SK-N-SH treated with all-trans-retinoic acid at 6 μM for 48 hours (cell line): ENCODE measurements around the gene TAF15.

ENCODE experiments used
- ATAC-seq: fragments of 200-7000 bp; cut with Tn5 transposase; 3 replicates; pipeline ENCODE4 v1.9.1; 2020; ENCODE audit warnings: mild to moderate bottlenecking, moderate library complexity
- ARNTL ChIP-seq: fragments of 450-650 bp; formaldehyde crosslinking; IDR thresholded peaks from 2 replicates; pipeline ENCODE4 v1.5.0; 2020; ENCODE audit warnings: low read depth, mild to moderate bottlenecking, moderate library complexity, borderline replicate concordance
- BACH2 ChIP-seq: fragments of 250-450 bp; sonication (Bioruptor Pico); IDR thresholded peaks from 2 replicates; pipeline ENCODE4 v1.9.0; 2021; ENCODE audit warnings: mild to moderate bottlenecking, borderline replicate concordance
- CSDC2 ChIP-seq: fragments of 250-450 bp; sonication (Bioruptor Pico); IDR thresholded peaks from 2 replicates; pipeline ENCODE4 v1.5.0; 2020; ENCODE audit warnings: mild to moderate bottlenecking, moderate library complexity
- CSRNP3 ChIP-seq: fragments of 250-450 bp; sonication (Bioruptor Pico); IDR thresholded peaks from 2 replicates; pipeline ENCODE4 v1.5.1; 2021; ENCODE audit warnings: mild to moderate bottlenecking, moderate library complexity
- GLIS3 ChIP-seq: fragments of 250-450 bp; sonication (Bioruptor Pico); IDR thresholded peaks from 2 replicates; pipeline ENCODE4 v1.5.0; 2020; ENCODE audit warnings: mild to moderate bottlenecking, moderate library complexity
- ISL1 ChIP-seq: fragments of 250-450 bp; sonication (Bioruptor Pico); IDR thresholded peaks from 2 replicates; pipeline ENCODE4 v2.1.2; 2022; ENCODE audit warnings: mild to moderate bottlenecking, moderate library complexity
- OSR1 ChIP-seq: fragments of 250-450 bp; sonication (Bioruptor Pico); IDR thresholded peaks from 2 replicates; pipeline ENCODE4 v1.8.0; 2022; ENCODE audit warnings: moderate library complexity, mild to moderate bottlenecking, inconsistent platforms
- PATZ1 ChIP-seq: fragments of 250-450 bp; sonication (Bioruptor Pico); IDR thresholded peaks from 2 replicates; pipeline ENCODE4 v1.8.0; 2020; ENCODE audit warnings: mild to moderate bottlenecking, moderate library complexity, borderline replicate concordance
- POU6F1 ChIP-seq: fragments of 250-450 bp; sonication (Bioruptor Pico); IDR thresholded peaks from 2 replicates; pipeline ENCODE4 v1.8.0; 2021; ENCODE audit warnings: low read depth, mild to moderate bottlenecking, moderate library complexity, borderline replicate concordance
- PPARA ChIP-seq: fragments of 250-450 bp; sonication (Bioruptor Pico); IDR thresholded peaks from 2 replicates; pipeline ENCODE4 v1.5.0; 2020; ENCODE audit warnings: mild to moderate bottlenecking, borderline replicate concordance
- RARB ChIP-seq: fragments of 250-450 bp; sonication (Bioruptor Pico); IDR thresholded peaks from 2 replicates; pipeline ENCODE4 v1.8.0; 2021; ENCODE audit warnings: mild to moderate bottlenecking, moderate library complexity
- SNAI2 ChIP-seq: fragments of 250-450 bp; sonication (Bioruptor Pico); IDR thresholded peaks from 2 replicates; pipeline ENCODE4 v1.5.0; 2020; ENCODE audit warnings: mild to moderate bottlenecking, moderate library complexity
- TCF4 ChIP-seq: fragments of 250-450 bp; sonication (Bioruptor Pico); IDR thresholded peaks from 2 replicates; pipeline ENCODE4 v1.8.0; 2021; ENCODE audit warnings: mild to moderate bottlenecking, moderate library complexity, borderline replicate concordance
- TOX ChIP-seq: fragments of 250-450 bp; sonication (Bioruptor Pico); IDR thresholded peaks from 2 replicates; pipeline ENCODE4 v1.8.0; 2021; ENCODE audit warnings: mild to moderate bottlenecking, moderate library complexity, borderline replicate concordance
- TSHZ2 ChIP-seq: fragments of 250-450 bp; sonication (Bioruptor Pico); IDR thresholded peaks from 2 replicates; pipeline ENCODE4 v1.5.0; 2020; ENCODE audit warnings: mild to moderate bottlenecking, moderate library complexity
- ZC3H10 ChIP-seq: fragments of 250-450 bp; sonication (Bioruptor Pico); IDR thresholded peaks from 2 replicates; pipeline ENCODE4 v1.5.1; 2021; ENCODE audit warnings: mild to moderate bottlenecking, moderate library complexity
- ZFP3 ChIP-seq: fragments of 250-450 bp; sonication (Bioruptor Pico); IDR thresholded peaks from 2 replicates; pipeline ENCODE4 v1.5.0; 2020; ENCODE audit warnings: mild to moderate bottlenecking, moderate library complexity
- ZFP30 ChIP-seq: fragments of 450-650 bp; formaldehyde crosslinking; IDR thresholded peaks from 2 replicates; pipeline ENCODE4 v1.5.0; 2022; ENCODE audit warnings: mild to moderate bottlenecking, moderate library complexity
- ZNF70 ChIP-seq: fragments of 450-650 bp; formaldehyde crosslinking; IDR thresholded peaks from 2 replicates; pipeline ENCODE4 v1.5.0; 2020; ENCODE audit warnings: mild to moderate bottlenecking, moderate library complexity
- ZNF8 ChIP-seq: fragments of 450-650 bp; formaldehyde crosslinking; IDR thresholded peaks from 2 replicates; pipeline ENCODE4 v1.5.0; 2020; ENCODE audit warnings: mild to moderate bottlenecking, moderate library complexity

The TAF15 gene

GRCh38 chr17:35819455-35819854 is 10.2 kb downstream of the TAF15 start:
- no peak for ATAC-seq
- no peak for TF ChIP-seq ZNF8 (CRISPR knock-in tag)
- TF ChIP-seq SNAI2 (CRISPR knock-in tag) = no peak
- no peak for TF ChIP-seq BACH2 (CRISPR knock-in tag)
- TF ChIP-seq PPARA (CRISPR knock-in tag) = no peak
- no peak for TF ChIP-seq OSR1 (CRISPR knock-in tag)
- no peak for TF ChIP-seq TOX (CRISPR knock-in tag)
- TF ChIP-seq ZC3H10 = no peak
- no peak for TF ChIP-seq ISL1 (CRISPR knock-in tag)
- TF ChIP-seq GLIS3 = no peak
- TF ChIP-seq ZFP3 = no peak
- TF ChIP-seq TCF4 = no peak
- no peak for TF ChIP-seq RARB
- no peak for TF ChIP-seq CSDC2 (CRISPR knock-in tag)

GRCh38 chr17:35821308-35821707 is 12.0 kb downstream of the TAF15 start:
- no peak for TF ChIP-seq GLIS3
- TF ChIP-seq ZNF70 = no peak
- no peak for TF ChIP-seq ZNF8 (CRISPR knock-in tag)
- TF ChIP-seq POU6F1 (CRISPR knock-in tag) = no peak
- no peak for TF ChIP-seq TSHZ2 (CRISPR knock-in tag)
- no peak for TF ChIP-seq PPARA (CRISPR knock-in tag)
- no peak for TF ChIP-seq TOX (CRISPR knock-in tag)
- TF ChIP-seq CSRNP3 (CRISPR knock-in tag) = no peak
- no peak for TF ChIP-seq ISL1 (CRISPR knock-in tag)
- no peak for TF ChIP-seq RARB
- no peak for TF ChIP-seq SNAI2 (CRISPR knock-in tag)
- no peak for TF ChIP-seq ZFP30 (CRISPR knock-in tag)
- no peak for TF ChIP-seq OSR1 (CRISPR knock-in tag)
- TF ChIP-seq ARNTL (CRISPR knock-in tag) = no peak
- TF ChIP-seq, all 23 proteins: peak for 0

GRCh38 chr17:35825206-35825605 is 15.9 kb downstream of the TAF15 start:
- no peak for TF ChIP-seq ISL1 (CRISPR knock-in tag)
- TF ChIP-seq, all 23 proteins: peak for 0
- ATAC-seq = no peak

More at GRCh38 chr17:35821308-35821707, 12.0 kb downstream of the TAF15 start:
- ATAC-seq = no peak

- no peak for ATAC-seq
- TF ChIP-seq PATZ1 (no peak), SNAI2 (CRISPR knock-in tag) (no peak), TOX (CRISPR knock-in tag) (no peak), RARB (no peak), OSR1 (CRISPR knock-in tag) (no peak), ZNF70 (no peak), TSHZ2 (CRISPR knock-in tag) (no peak)
Measured at GRCh38 chr17:35841101-35841500, 31.8 kb downstream of the TAF15 start.
